K562 (cell line): Measurements from ENCODE around the gene B3GNT9. TPM values are rescaled to one million over a fixed set of nuclear protein-coding genes. Genes with fewer than 3 reads are reported as not detected.

Experiments
- CBFB ChIP-seq: sonication (generic); formaldehyde crosslinking; IDR thresholded peaks from 2 replicates; pipeline ENCODE4 v1.4.0; 2020; ENCODE audit warnings: mild to moderate bottlenecking, missing genetic modification reagents
- ELF1 ChIP-seq: fragments of 200-800 bp; sonication (Bioruptor generic); IDR thresholded peaks from 2 replicates; pipeline ENCODE4 v1.6.1; 2016; ENCODE audit warnings: missing genetic modification characterization, missing compliant biosample characterization
- ELF2 ChIP-seq: fragments of 250-450 bp; sonication (Bioruptor Pico); IDR thresholded peaks from 2 replicates; pipeline ENCODE4 v1.5.0; 2021; ENCODE audit warnings: mild to moderate bottlenecking
- EP400 ChIP-seq: fragments of 450-650 bp; IDR thresholded peaks from 2 replicates; pipeline ENCODE4 v1.6.1; 2017; ENCODE audit warnings: antibody characterized with exemption, mild to moderate bottlenecking, moderate library complexity
- GABPB1 ChIP-seq: sonication (generic); formaldehyde crosslinking; IDR thresholded peaks from 2 replicates; pipeline ENCODE4 v1.8.0; 2022; ENCODE audit warnings: mild to moderate bottlenecking, missing genetic modification reagents
- HDAC1 ChIP-seq, 2 experiments: fragments of 450-650 bp; IDR thresholded peaks; 2 replicates each; pipeline ENCODE4 v1.6.1; 2016 to 2017; ENCODE audit warnings: inconsistent platforms in 1 of 2, mild to moderate bottlenecking in 1 of 2, moderate library complexity in 1 of 2
- HIVEP1 ChIP-seq: fragments of 250-450 bp; sonication (Bioruptor Pico); IDR thresholded peaks from 2 replicates; pipeline ENCODE4 v1.4.0; 2020; ENCODE audit warnings: mild to moderate bottlenecking
- KDM2B ChIP-seq: fragments of 250-450 bp; sonication (Bioruptor Pico); IDR thresholded peaks from 2 replicates; pipeline ENCODE4 v1.8.0; 2021; ENCODE audit warnings: mild to moderate bottlenecking, moderate library complexity
- KDM5B ChIP-seq: fragments of 200-600 bp; sonication (generic); IDR thresholded peaks from 2 replicates; pipeline ENCODE4 v1.6.1; 2012; ENCODE audit warnings: low read depth, mild to moderate bottlenecking, moderate library complexity, low read length, control low read depth, inconsistent platforms; ENCODE audit not compliant: insufficient replicate concordance
- MIER1 ChIP-seq: fragments of 450-650 bp; IDR thresholded peaks from 2 replicates; pipeline ENCODE4 v1.6.1; 2016; ENCODE audit warnings: antibody characterized with exemption, mild to moderate bottlenecking, low read depth
- MXI1 ChIP-seq: IDR thresholded peaks from 2 replicates; pipeline ENCODE4 v1.6.1; 2011; ENCODE audit warnings: low read depth, mild to moderate bottlenecking, improper control_type of control experiment, low read length
- POLR2AphosphoS2 ChIP-seq: IDR thresholded peaks from 2 replicates; pipeline ENCODE4 v1.6.1; 2012; ENCODE audit warnings: low read length, improper control_type of control experiment
- POU5F1 ChIP-seq: fragments of 150-350 bp; IDR thresholded peaks from 2 replicates; pipeline ENCODE4 v1.6.1; 2014; ENCODE audit warnings: borderline replicate concordance, low read length, low read depth, mild to moderate bottlenecking; ENCODE audit not compliant: partially characterized antibody
- PRPF4 ChIP-seq: fragments of 200-400 bp; formaldehyde crosslinking; IDR thresholded peaks from one replicate; pipeline ENCODE4 v1.6.1; 2017; ENCODE audit warnings: low read length, low read depth, mild to moderate bottlenecking; ENCODE audit not compliant: insufficient read depth, poor library complexity, severe bottlenecking
- SNIP1 ChIP-seq: fragments of 450-650 bp; IDR thresholded peaks from 2 replicates; pipeline ENCODE4 v1.7.1; 2017; ENCODE audit warnings: low read depth, mild to moderate bottlenecking
- SUPT5H ChIP-seq: fragments of 450-650 bp; IDR thresholded peaks from 2 replicates; pipeline ENCODE4 v1.6.1; 2016
- TBL1XR1 ChIP-seq, 2 experiments: IDR thresholded peaks; 2 replicates each; pipeline ENCODE4 v1.6.1; 2012; ENCODE audit warnings: improper control_type of control experiment in 2 of 2, low read length in 2 of 2, mild to moderate bottlenecking in 1 of 2
- XRCC4 ChIP-seq: IDR thresholded peaks from one replicate; pipeline ENCODE4 v1.6.1; 2011; ENCODE audit not compliant: insufficient read depth, insufficient read length; ENCODE audit errors: extremely low read depth
- ZNF134 ChIP-seq: fragments of 250-450 bp; sonication (Bioruptor Pico); conservative IDR thresholded peaks from 2 replicates; pipeline ENCODE4 v1.4.0; 2020
- polyA plus RNA-seq, 8 experiments: library from polyadenylated mRNA; depleted of rRNA in 4 of 8; stranded (reverse) in 5 of 8; unstranded in 3 of 8; fragments of >200 nt; fragmentation: Nextera tagmentation in 2 of 8; fragmentation: Illumina TruSeq in 1 of 8; extraction: Ambion mirVana in 2 of 8; extraction: Trizol in 1 of 8; gene quantifications; 2 replicates each; pipeline versions ENCODE4 v1.2.1 to v1.2.3, GENCODE V29; 2011 to 2014; ENCODE audit warnings: inconsistent platforms in 1 of 8, missing spikeins in 1 of 8
- total RNA-seq, 7 experiments: library from RNA; depleted of rRNA in 6 of 7; stranded (reverse); fragments of >200 nt in 6 of 7; fragmentation: Illumina TruSeq in 2 of 7; extraction: Trizol in 2 of 7; gene quantifications; 2 replicates each; pipeline versions ENCODE4 v1.2.1 to v1.2.3, GENCODE V29; 2011 to 2021; ENCODE audit warnings: low replicate concordance in 1 of 7
- TF ChIP-seq, protein P1 (sequence below): fragments of 450-650 bp; IDR thresholded peaks from 2 replicates; pipeline ENCODE4 v1.6.1; 2016; ENCODE audit warnings: borderline replicate concordance
- TF ChIP-seq, protein P2 (sequence below): fragments of 250-450 bp; sonication (Bioruptor Pico); IDR thresholded peaks from 2 replicates; pipeline ENCODE4 v1.5.0; 2021
- TF ChIP-seq, protein P3 (sequence below), 3 experiments: fragments of 200-800 bp in 1 of 3; fragments of 250-450 bp in 1 of 3; fragments of 450-650 bp in 1 of 3; sonication (Bioruptor Pico) in 1 of 3; sonication (Bioruptor generic) in 1 of 3; formaldehyde crosslinking in 1 of 3; IDR thresholded peaks; 2 replicates each; pipeline versions ENCODE4 v1.6.1 to v1.8.0; 2016 to 2022; ENCODE audit warnings: mild to moderate bottlenecking in 2 of 3, missing genetic modification characterization in 2 of 3, missing compliant biosample characterization in 1 of 3, moderate library complexity in 1 of 3

The B3GNT9 gene
- total and polyA plus RNA-seq, 9 of the 15 experiments (the other 6 are each of a cell fraction or from before 2014, with no cell fraction given) = 0.01 to 1.8 (median 1.1) TPM; not detected in 1

DNA sequence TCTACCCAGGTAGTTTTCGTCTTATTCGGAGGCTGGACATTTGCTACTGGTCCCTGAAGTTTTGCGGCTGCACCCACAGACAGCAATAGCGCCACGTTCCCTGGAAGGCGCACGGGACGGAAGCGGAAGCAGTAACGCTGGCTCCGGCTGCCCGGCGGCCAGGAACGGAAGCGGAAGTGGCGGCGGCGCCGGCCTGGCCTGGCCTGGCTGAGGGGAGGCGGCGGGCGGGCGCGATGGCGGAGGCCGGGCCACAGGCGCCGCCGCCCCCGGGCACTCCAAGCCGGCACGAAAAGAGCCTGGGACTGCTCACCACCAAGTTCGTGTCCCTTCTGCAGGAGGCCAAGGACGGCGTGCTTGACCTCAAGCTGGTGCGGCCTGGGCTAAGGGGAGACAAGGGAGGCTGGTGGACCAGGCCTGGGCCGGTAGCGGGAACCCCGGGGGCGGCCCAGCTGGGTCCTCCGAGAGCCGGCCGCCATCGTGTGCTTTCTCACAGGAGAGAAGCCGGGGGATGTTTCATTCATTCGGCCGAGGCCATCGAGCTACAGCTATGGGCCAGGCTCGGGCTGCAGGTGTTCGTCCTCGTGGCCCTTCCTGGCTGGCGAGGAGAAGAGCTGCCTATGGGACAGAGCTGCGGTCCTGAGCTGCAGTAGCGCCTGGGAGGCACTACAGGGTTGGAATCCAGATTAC, 41.3 kb upstream of the B3GNT9 start, which contains the start of gene E2F4 (continued):
- TF ChIP-seq POLR2AphosphoS2 (no peak), TBL1XR1 (IDR thresholded peaks at IDR 0.05; ENCODE audit: low read length in 2 of 2) (peak; percentile 18 to 62; a peak in 1 of 4 replicates), MIER1 (no peak), HIVEP1 (CRISPR knock-in tag) (0 out of 2 replicates have a peak, but pooled peaks have one; percentile 46), CBFB (no peak), GABPB1 (CRISPR knock-in tag) (peak; percentile 92), XRCC4 (no peak), POU5F1 (no peak), MXI1 (0 out of 2 replicates have a peak, but pooled peaks have one; percentile 50), HDAC1 (IDR thresholded peaks at IDR 0.05) (peak in 1 of 2 experiments; percentile 85; a peak in 2 of 4 replicates), KDM5B (peak; percentile 68), EP400 (peak; percentile 61; the same call in 1 of the 2 replicates), SNIP1 (no peak), ELF1 (tag) (peak; percentile 97), PRPF4 (no peak), ELF2 (CRISPR knock-in tag) (peak; percentile 89), SUPT5H (peak; percentile 62), ZNF134 (CRISPR knock-in tag) (no peak), KDM2B (CRISPR knock-in tag) (no peak)
- TF ChIP-seq, protein P1, sequence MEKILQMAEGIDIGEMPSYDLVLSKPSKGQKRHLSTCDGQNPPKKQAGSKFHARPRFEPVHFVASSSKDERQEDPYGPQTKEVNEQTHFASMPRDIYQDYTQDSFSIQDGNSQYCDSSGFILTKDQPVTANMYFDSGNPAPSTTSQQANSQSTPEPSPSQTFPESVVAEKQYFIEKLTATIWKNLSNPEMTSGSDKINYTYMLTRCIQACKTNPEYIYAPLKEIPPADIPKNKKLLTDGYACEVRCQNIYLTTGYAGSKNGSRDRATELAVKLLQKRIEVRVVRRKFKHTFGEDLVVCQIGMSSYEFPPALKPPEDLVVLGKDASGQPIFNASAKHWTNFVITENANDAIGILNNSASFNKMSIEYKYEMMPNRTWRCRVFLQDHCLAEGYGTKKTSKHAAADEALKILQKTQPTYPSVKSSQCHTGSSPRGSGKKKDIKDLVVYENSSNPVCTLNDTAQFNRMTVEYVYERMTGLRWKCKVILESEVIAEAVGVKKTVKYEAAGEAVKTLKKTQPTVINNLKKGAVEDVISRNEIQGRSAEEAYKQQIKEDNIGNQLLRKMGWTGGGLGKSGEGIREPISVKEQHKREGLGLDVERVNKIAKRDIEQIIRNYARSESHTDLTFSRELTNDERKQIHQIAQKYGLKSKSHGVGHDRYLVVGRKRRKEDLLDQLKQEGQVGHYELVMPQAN = peak; percentile 79
- TF ChIP-seq, protein P2, sequence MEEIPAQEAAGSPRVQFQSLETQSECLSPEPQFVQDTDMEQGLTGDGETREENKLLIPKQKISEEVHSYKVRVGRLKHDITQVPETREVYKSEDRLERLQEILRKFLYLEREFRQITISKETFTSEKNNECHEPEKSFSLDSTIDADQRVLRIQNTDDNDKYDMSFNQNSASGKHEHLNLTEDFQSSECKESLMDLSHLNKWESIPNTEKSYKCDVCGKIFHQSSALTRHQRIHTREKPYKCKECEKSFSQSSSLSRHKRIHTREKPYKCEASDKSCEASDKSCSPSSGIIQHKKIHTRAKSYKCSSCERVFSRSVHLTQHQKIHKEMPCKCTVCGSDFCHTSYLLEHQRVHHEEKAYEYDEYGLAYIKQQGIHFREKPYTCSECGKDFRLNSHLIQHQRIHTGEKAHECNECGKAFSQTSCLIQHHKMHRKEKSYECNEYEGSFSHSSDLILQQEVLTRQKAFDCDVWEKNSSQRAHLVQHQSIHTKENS (CRISPR knock-in tag) = no peak
- TF ChIP-seq, protein P3, sequence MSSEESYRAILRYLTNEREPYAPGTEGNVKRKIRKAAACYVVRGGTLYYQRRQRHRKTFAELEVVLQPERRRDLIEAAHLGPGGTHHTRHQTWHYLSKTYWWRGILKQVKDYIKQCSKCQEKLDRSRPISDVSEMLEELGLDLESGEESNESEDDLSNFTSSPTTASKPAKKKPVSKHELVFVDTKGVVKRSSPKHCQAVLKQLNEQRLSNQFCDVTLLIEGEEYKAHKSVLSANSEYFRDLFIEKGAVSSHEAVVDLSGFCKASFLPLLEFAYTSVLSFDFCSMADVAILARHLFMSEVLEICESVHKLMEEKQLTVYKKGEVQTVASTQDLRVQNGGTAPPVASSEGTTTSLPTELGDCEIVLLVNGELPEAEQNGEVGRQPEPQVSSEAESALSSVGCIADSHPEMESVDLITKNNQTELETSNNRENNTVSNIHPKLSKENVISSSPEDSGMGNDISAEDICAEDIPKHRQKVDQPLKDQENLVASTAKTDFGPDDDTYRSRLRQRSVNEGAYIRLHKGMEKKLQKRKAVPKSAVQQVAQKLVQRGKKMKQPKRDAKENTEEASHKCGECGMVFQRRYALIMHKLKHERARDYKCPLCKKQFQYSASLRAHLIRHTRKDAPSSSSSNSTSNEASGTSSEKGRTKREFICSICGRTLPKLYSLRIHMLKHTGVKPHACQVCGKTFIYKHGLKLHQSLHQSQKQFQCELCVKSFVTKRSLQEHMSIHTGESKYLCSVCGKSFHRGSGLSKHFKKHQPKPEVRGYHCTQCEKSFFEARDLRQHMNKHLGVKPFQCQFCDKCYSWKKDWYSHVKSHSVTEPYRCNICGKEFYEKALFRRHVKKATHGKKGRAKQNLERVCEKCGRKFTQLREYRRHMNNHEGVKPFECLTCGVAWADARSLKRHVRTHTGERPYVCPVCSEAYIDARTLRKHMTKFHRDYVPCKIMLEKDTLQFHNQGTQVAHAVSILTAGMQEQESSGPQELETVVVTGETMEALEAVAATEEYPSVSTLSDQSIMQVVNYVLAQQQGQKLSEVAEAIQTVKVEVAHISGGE (CRISPR knock-in tag; IDR thresholded peaks at IDR 0.05) = peak in 2 of 3 experiments; percentile 66 to 91; a peak in 4 of 6 replicates
